CD4-positive, alpha-beta T cell (primary cell): ENCODE results near the gene PGAP3. TPM values are rescaled to one million over a fixed set of nuclear protein-coding genes. Genes with fewer than 3 reads are reported as not detected.
A peak's percentile ranks its signal among the peaks of the same experiment; 100 is the strongest.

Source experiments
- ATAC-seq: fragments of 200-7000 bp; cut with Tn5 transposase; one replicate; pipeline ENCODE4 v1.10.0; 2022; ENCODE audit warnings: mild to moderate bottlenecking; ENCODE audit not compliant: poor library complexity
- CTCF ChIA-PET: fragments of 350-600 bp; sonication (Branson Sonifier 250); formaldehyde crosslinking; loops from one replicate; lab custom pipeline; 2021; ENCODE audit warnings: antibody characterized with exemption, inconsistent platforms; lab: Charles Lee
- POLR2A ChIA-PET: fragments of 350-600 bp; sonication (Branson Sonifier 250); formaldehyde crosslinking; loops from one replicate; lab custom pipeline; 2021; ENCODE audit warnings: antibody characterized with exemption, inconsistent platforms; lab: Charles Lee
- DNase-seq, 14 experiments: peaks; one replicate each; pipeline ENCODE4 v3.0.0-alpha.2; 2013 to 2020; ENCODE audit warnings: mixed read lengths in 2 of 14
- H3K27ac ChIP-seq, 2 donors: one replicate each; pipeline versions ENCODE4 v1.5.1 to v1.7.0; 2013; ENCODE audit warnings: low read length in 2 of 2, low read depth in 1 of 2, mild to moderate bottlenecking in 1 of 2
- H3K27me3 ChIP-seq, 2 experiments: 1 replicate in 1 of 2; 2 replicates in 1 of 2; pipeline versions ENCODE4 v1.6.1 to v1.7.0; 2013; ENCODE audit warnings: low read length in 2 of 2, control low read depth in 1 of 2, mild to moderate bottlenecking in 1 of 2, moderate library complexity in 1 of 2; ENCODE audit not compliant: insufficient read depth in 2 of 2, control insufficient read depth in 1 of 2
- H3K36me3 ChIP-seq: one replicate; pipeline ENCODE4 v1.6.1; 2013; ENCODE audit warnings: low read length, control low read depth; ENCODE audit not compliant: insufficient read depth
- H3K4me1 ChIP-seq: one replicate; pipeline ENCODE4 v1.6.1; 2013; ENCODE audit warnings: low read length, control low read depth; ENCODE audit not compliant: insufficient read depth
- H3K4me3 ChIP-seq: one replicate; pipeline ENCODE4 v1.5.1; 2013; ENCODE audit warnings: mild to moderate bottlenecking, low read length, moderate library complexity
- H3K9me3 ChIP-seq, 2 experiments: 1 replicate in 1 of 2; 2 replicates in 1 of 2; pipeline versions ENCODE4 v1.6.1 to v1.7.0; 2013; ENCODE audit warnings: low read length in 2 of 2, mild to moderate bottlenecking in 2 of 2, control low read depth in 1 of 2, moderate library complexity in 1 of 2; ENCODE audit not compliant: control insufficient read depth in 1 of 2, insufficient read depth in 1 of 2
- H3K27ac Mint-ChIP-seq: one replicate; pipeline ENCODE4 v1.8.0; 2020; ENCODE audit warnings: mixed read lengths
- H3K27me3 Mint-ChIP-seq: one replicate; pipeline ENCODE4 v1.8.0; 2021; ENCODE audit warnings: mixed read lengths
- H3K36me3 Mint-ChIP-seq: one replicate; pipeline ENCODE4 v1.8.0; 2021; ENCODE audit warnings: low read depth, mixed read lengths
- H3K4me1 Mint-ChIP-seq: one replicate; pipeline ENCODE4 v1.8.0; 2021; ENCODE audit warnings: low read depth, mixed read lengths
- H3K4me3 Mint-ChIP-seq: one replicate; pipeline ENCODE4 v1.8.0; 2020; ENCODE audit warnings: mild to moderate bottlenecking, mixed read lengths
- H3K9me3 Mint-ChIP-seq: one replicate; pipeline ENCODE4 v1.8.0; 2020; ENCODE audit warnings: mixed read lengths
- intact Hi-C, 2 experiments: fragments of 100-400 bp; cut with DNase I in 1 of 2; cut with micrococcal nuclease in 1 of 2; formaldehyde crosslinking; loops; one replicate each; pipeline versions ENCODE4 v1.15.1 to v1.9.0; 2023 to 2025; cut with DNase I, micrococcal nuclease
- total RNA-seq, 174 experiments: library from RNA in 2 of 174; stranded (reverse) in 2 of 174; gene quantifications; one replicate each; pipeline ENCODE4 v1.2.3 and lab custom pipeline; 2021 to 2026
- TF ChIP-seq, protein P1 (sequence below): fragments of 200-600 bp; IDR thresholded peaks from one replicate; pipeline ENCODE4 v1.8.0; 2022; ENCODE audit warnings: antibody characterized with exemption, mild to moderate bottlenecking

The PGAP3 gene
- total RNA-seq, 2 experiments from 2014 or later = 26.1 to 30.7 TPM

DNA sequence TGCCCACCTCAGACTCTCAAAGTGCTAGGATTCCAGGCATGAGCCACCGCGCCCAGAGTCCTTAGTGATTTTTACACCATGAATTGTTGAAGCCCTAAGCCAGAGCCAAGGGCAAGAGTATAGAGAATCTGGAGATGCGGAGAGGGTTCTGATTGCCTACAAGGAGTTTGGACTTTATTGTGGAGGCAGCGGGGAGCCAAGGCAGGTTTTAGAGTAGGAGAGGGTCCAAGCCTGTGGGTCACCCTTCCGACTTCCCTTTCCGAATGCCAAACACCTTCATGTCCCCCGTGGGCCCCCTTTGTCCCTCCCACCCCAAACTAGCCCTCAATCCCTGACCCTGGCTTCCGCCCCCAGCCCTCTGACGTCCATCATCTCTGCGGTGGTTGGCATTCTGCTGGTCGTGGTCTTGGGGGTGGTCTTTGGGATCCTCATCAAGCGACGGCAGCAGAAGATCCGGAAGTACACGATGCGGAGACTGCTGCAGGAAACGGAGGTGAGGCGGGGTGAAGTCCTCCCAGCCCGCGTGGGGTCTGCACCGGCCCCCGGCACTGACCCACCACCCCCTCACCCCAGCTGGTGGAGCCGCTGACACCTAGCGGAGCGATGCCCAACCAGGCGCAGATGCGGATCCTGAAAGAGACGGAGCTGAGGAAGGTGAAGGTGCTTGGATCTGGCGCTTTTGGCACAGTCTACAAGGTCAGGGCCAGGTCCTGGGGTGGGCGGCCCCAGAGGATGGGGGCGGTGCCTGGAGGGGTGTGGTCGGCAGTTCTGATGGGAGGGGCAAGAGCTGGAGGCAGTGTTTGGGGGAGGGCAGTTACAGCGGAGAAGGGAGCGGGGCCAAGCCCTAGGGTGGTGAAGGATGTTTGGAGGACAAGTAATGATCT lies 35.4 kb upstream of the PGAP3 start:
- Mint-ChIP-seq H3K4me3 (no peak overlapping the region), H3K36me3 (peaks cover 17% of the 10 kb centered on the region), H3K9me3 (no peaks in the 10 kb centered on the region), H3K27ac (no peak overlapping the region), H3K4me1 (peaks cover under 1% of the 10 kb centered on the region), H3K27me3 (no peaks in the 10 kb centered on the region)
- intact Hi-C loops = no loop called here
- CTCF ChIA-PET = no interaction called here
- ATAC-seq = no peak
- no peak for DNase-seq
- TF ChIP-seq, protein P1, sequence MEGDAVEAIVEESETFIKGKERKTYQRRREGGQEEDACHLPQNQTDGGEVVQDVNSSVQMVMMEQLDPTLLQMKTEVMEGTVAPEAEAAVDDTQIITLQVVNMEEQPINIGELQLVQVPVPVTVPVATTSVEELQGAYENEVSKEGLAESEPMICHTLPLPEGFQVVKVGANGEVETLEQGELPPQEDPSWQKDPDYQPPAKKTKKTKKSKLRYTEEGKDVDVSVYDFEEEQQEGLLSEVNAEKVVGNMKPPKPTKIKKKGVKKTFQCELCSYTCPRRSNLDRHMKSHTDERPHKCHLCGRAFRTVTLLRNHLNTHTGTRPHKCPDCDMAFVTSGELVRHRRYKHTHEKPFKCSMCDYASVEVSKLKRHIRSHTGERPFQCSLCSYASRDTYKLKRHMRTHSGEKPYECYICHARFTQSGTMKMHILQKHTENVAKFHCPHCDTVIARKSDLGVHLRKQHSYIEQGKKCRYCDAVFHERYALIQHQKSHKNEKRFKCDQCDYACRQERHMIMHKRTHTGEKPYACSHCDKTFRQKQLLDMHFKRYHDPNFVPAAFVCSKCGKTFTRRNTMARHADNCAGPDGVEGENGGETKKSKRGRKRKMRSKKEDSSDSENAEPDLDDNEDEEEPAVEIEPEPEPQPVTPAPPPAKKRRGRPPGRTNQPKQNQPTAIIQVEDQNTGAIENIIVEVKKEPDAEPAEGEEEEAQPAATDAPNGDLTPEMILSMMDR = no peak
- no peaks in the 10 kb centered on the region for H3K9me3 ChIP-seq
- H3K4me3 ChIP-seq = no peak overlapping the region
- no peaks in the 10 kb centered on the region for H3K4me1 ChIP-seq
- H3K27me3 ChIP-seq = no peaks in the 10 kb centered on the region
- no peak overlapping the region for H3K27ac ChIP-seq
- POLR2A ChIA-PET = no interaction called here
- peaks cover 16% of the 10 kb centered on the region for H3K36me3 ChIP-seq

DNA sequence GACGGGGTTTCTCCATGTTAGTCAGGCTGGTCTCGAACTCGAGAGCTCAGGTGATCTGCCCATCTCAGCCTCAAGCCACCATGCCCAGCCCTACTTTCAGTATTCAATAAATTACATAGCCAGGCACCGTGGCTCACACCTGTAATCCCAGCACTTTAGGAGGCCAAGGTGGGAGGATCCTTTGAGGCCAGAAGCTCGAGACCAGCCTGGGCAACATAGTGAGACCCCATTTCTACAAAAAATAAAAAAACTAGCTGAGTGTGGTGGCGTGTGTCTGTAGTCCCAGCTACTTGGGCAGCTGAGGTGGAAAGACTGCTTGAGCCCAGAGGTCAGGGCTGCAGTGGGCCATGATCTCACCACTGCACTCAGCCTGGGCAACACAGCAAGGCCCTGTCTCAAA lies 34.2 kb upstream of the PGAP3 start:
- DNase-seq (no peak), ATAC-seq (no peak)
- no peaks in the 10 kb centered on the region for H3K27me3 ChIP-seq
- Mint-ChIP-seq H3K4me1 (no peaks in the 10 kb centered on the region), H3K36me3 (peaks cover 13% of the 10 kb centered on the region), H3K9me3 (no peaks in the 10 kb centered on the region), H3K27me3 (no peaks in the 10 kb centered on the region), H3K4me3 (no peak overlapping the region), H3K27ac (no peak overlapping the region)
- intact Hi-C loops = no loop called here
- ChIA-PET POLR2A (no interaction called here), CTCF (no interaction called here)
- H3K27ac ChIP-seq = no peak overlapping the region
- H3K4me1 ChIP-seq = no peaks in the 10 kb centered on the region
- no peak overlapping the region for H3K4me3 ChIP-seq
- no peaks in the 10 kb centered on the region for H3K9me3 ChIP-seq
- peaks cover 5% of the 10 kb centered on the region for H3K36me3 ChIP-seq
- TF ChIP-seq, protein P1 = no peak

DNA sequence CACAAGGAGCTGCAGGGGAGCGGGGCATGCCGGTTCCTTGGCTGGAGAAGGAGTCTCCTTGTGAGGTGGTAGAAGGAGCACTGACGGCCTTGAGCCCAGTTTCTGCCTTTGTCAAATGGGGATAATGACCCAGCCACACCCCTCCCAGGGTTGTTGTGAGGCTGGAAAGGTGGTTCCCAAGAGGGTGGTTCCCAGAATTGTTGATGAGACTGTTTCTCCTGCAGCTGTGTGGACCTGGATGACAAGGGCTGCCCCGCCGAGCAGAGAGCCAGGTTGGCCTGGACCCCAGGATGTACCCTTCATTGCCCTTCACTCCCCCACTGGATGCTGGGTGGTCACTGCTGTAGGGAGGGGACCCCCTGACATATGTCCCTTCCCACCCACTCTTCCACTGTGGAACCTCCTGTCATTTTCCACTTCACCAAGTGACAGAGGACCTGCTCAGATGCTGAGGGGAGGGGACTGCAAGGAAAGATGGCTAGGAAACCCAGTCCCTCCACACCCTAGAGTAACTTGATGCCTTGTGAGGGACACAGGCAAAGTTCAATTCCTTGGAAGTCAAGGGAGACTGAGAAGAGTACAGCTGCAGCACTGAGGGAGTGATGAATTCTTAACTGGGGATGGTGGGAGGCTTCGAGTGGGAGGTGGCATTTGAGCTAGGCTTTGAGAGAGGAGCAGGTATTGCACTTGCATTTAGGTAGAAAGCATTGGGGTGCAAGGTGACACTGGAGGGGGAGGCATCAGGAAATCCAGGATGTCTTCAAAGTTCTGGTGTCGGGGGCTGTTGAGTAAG lies 31.9 kb upstream of the PGAP3 start:
- no peak overlapping the region for H3K4me3 Mint-ChIP-seq
- ATAC-seq = no peak
- no peaks in the 10 kb centered on the region for H3K27me3 Mint-ChIP-seq
- Histone ChIP-seq H3K27me3 (no peaks in the 10 kb centered on the region), H3K9me3 (no peaks in the 10 kb centered on the region), H3K27ac (no peak overlapping the region), H3K4me1 (no peaks in the 10 kb centered on the region), H3K36me3 (no peaks in the 10 kb centered on the region), H3K4me3 (no peak overlapping the region)
- ChIA-PET CTCF (no interaction called here), POLR2A (no interaction called here)
- no peaks in the 10 kb centered on the region for H3K4me1 Mint-ChIP-seq
- no peak overlapping the region for H3K27ac Mint-ChIP-seq
- TF ChIP-seq, protein P1 = no peak
- no peaks in the 10 kb centered on the region for H3K9me3 Mint-ChIP-seq
- peak in 1 of 14 experiments; percentile 2 for DNase-seq
- intact Hi-C loops = no loop called here
- H3K36me3 Mint-ChIP-seq = no peaks in the 10 kb centered on the region
